HepG2 (cell line): Measurements from ENCODE around the gene DUS2.
"Not testable (repeated sequence)": the region's sequence is repeated elsewhere in the genome, so short reads cannot be mapped to it uniquely, and the experiment has no call there.

ENCODE experiments used
- CEBPG ChIP-seq: IDR thresholded peaks from 2 replicates; pipeline ENCODE4 v1.6.1; 2016
- CTCF ChIP-seq: sonication (generic); formaldehyde crosslinking; IDR thresholded peaks from 2 replicates; pipeline ENCODE4 v1.5.0; 2020; ENCODE audit warnings: mild to moderate bottlenecking, missing genetic modification reagents, moderate library complexity
- KAT8 ChIP-seq: IDR thresholded peaks from 2 replicates; pipeline ENCODE4 v1.6.1; 2016; ENCODE audit warnings: missing genetic modification reagents, missing compliant biosample characterization
- NR3C1 ChIP-seq: sonication (generic); formaldehyde crosslinking; IDR thresholded peaks from 2 replicates; pipeline ENCODE4 v1.4.0; 2020; ENCODE audit warnings: missing genetic modification reagents
- POLR2A ChIP-seq, 2 experiments: IDR thresholded peaks; 2 replicates each; pipeline ENCODE4 v1.6.1; 2011; ENCODE audit warnings: low read depth in 2 of 2, low read length in 2 of 2, mild to moderate bottlenecking in 1 of 2, moderate library complexity in 1 of 2; ENCODE audit not compliant: insufficient read depth in 1 of 2
- RAD21 ChIP-seq: fragments of 450-650 bp; formaldehyde crosslinking; IDR thresholded peaks from 2 replicates; pipeline ENCODE4 v1.5.0; 2020; ENCODE audit warnings: mild to moderate bottlenecking
- RBM39 ChIP-seq: fragments of 200-400 bp; formaldehyde crosslinking; IDR thresholded peaks from one replicate; pipeline ENCODE4 v1.6.1; 2018; ENCODE audit warnings: antibody characterized with exemption, mild to moderate bottlenecking, low read depth, low read length; ENCODE audit not compliant: poor library complexity, severe bottlenecking
- RCOR2 ChIP-seq: IDR thresholded peaks from 2 replicates; pipeline ENCODE4 v1.6.1; 2016; ENCODE audit warnings: missing biosample characterization, missing genetic modification reagents
- SIN3B ChIP-seq: fragments of 150-350 bp; IDR thresholded peaks from 2 replicates; pipeline ENCODE4 v1.6.1; 2014; ENCODE audit warnings: low read length
- ZNF275 ChIP-seq: sonication (generic); formaldehyde crosslinking; IDR thresholded peaks from 2 replicates; pipeline ENCODE4 v1.8.0; 2022; ENCODE audit warnings: missing genetic modification reagents, mild to moderate bottlenecking, inconsistent platforms, borderline replicate concordance
- ZNF674 ChIP-seq: sonication (generic); formaldehyde crosslinking; IDR thresholded peaks from 2 replicates; pipeline ENCODE4 v1.5.0; 2020; ENCODE audit warnings: low read depth, mild to moderate bottlenecking, missing genetic modification reagents

GRCh38 chr16:68092275-68092674, 69.2 kb downstream of the DUS2 start:
- not testable (repeated sequence) for TF ChIP-seq CTCF (CRISPR knock-in tag); SIN3B; POLR2A (IDR thresholded peaks at IDR 0.05; ENCODE audit: insufficient read depth in 1 of 2, low read depth in 2 of 2, low read length in 2 of 2); ZNF275 (CRISPR knock-in tag); RBM39; RAD21 (CRISPR knock-in tag); ZNF674 (CRISPR knock-in tag); RCOR2 (CRISPR knock-in tag); CEBPG (CRISPR knock-in tag); NR3C1 (CRISPR knock-in tag); KAT8 (CRISPR knock-in tag)
